ENCODE results near the gene CHRM4.

DNA sequence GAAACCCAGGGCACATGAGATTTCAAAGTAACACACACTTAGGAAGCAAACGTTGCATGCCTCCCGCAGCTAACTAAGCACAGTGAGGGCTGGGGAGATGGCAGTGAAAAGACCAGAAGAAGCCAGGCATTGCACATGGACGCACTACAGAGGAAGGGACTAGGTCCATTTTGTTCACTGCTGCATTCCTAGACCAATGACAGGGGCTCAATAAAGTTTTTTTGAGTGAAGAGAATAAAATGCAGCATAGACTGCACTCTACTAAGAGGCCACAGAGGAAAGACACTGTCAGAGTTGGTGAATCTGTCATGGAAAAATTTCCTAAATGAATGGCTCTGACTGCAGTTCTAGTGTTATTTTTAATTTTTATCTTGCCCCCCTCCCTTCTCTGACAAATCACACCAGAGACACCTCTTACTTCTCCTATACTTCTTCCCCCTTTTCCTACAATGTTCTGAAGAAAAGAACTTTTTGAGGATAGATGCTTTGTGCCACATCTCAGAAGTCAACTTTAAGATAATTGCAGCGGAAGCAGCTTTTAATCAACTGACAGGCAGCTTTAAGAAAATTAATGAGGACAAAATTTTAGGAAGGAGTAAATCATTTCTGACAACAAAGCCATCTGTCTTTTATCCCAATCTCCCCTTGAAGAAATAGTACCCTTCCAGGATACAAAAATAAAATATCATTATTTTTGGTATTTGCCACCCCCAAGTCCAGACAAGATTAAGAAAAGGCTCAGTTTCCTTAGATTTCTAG, 34.8 kb upstream of the CHRM4 start:
- TF ChIP-seq, protein P1, sequence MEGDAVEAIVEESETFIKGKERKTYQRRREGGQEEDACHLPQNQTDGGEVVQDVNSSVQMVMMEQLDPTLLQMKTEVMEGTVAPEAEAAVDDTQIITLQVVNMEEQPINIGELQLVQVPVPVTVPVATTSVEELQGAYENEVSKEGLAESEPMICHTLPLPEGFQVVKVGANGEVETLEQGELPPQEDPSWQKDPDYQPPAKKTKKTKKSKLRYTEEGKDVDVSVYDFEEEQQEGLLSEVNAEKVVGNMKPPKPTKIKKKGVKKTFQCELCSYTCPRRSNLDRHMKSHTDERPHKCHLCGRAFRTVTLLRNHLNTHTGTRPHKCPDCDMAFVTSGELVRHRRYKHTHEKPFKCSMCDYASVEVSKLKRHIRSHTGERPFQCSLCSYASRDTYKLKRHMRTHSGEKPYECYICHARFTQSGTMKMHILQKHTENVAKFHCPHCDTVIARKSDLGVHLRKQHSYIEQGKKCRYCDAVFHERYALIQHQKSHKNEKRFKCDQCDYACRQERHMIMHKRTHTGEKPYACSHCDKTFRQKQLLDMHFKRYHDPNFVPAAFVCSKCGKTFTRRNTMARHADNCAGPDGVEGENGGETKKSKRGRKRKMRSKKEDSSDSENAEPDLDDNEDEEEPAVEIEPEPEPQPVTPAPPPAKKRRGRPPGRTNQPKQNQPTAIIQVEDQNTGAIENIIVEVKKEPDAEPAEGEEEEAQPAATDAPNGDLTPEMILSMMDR (IDR thresholded peaks at IDR 0.05) = no peak
- no peak for TF ChIP-seq POLR2A (IDR thresholded peaks at IDR 0.05)
